GM18861 (cell line): ENCODE measurements around the gene HEBP1.

Source experiments
- ATAC-seq: cut with Tn5 transposase; IDR thresholded peaks from one replicate; pipeline ENCODE4 v1.9.1; 2021; ENCODE audit not compliant: unreplicated experiment

Gene HEBP1

DNA sequence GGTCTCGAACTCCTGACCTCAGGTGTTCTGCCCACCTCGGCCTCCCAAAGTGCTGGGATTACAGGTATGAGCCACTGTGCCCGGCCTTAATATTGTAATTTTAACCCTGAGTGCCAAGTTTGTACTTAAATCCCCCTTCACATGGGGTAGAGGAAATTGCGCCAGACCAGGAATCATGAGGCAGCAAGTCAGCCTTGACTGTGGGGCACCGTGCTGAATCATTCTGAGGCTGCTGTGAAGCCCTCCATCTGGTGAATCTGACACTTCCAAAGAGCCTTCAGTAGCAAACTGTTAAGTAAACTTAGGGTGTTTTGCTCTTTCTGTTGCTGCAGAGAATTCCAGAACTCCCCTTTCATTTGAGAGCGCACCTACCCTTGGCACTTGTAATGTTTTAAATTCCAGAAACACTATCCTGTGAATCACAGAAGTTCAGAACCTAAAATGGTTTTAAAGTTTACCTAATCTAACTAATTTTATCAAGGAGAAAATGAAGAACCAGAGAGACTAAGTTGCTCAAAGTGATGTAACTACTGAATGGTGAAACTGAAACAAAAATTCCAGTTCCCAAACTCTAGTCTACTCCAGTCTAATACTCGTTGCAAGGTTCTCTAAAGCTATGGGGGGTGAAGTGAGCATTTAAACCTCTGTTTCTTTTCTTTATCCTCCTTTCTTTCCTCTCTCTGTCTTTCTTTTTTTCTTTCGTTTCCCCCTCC is 7.5 kb downstream of the HEBP1 start:
- ATAC-seq = no peak

DNA sequence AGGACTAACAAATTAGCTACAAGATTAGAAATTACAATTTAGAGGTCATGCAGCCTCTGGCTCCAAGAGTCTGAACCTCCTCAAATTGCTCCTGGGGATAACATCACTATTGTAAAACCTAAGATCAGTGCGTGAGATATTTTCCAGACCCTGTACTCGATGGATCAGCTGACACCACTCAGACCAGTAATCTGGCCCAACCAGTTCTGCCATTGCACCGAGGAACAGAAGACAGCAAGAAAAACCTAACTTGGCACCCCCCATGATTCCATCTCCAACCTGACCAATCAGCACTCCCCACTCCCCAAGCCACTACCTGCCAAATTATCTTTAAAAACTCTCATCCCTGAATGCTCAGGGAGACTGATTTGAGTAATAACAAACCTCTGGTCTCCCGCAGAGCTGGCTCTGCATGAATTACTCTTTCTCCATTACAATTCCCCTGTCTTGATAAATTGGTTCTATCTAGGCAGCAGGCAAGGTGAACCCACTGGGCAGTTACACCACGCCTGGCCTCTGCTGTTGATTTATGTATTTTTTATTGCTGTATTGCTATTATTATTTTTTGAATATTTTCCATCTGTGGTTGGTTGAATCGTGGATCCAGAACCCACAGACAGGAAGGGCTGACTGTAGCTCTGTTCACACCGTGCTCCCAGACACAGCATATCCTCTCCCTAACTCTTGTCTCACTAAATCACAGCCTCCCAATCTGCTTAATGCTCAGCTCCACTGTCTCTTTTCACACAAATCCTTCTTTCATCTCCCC is 9.2 kb downstream of the HEBP1 start:
- ATAC-seq = no peak

DNA sequence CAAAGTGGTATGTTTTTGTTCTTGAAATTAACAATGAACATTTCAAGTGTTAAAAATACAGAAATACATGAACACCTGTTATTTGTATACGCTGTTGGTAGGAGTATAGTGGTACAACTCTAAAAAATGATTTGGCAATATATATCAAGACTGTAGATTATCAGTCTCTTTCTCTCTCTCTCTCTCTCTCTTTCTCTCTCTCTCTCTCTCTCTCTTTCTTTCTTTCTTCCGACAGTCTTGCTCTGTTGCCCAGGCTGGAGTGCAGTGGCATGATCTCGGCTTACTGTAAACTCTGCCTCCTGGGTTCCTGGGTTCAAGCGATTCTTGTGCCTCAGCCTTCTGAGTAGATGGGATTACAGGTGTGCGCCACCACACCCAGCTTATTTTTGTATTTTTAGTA is 12.6 kb downstream of the HEBP1 start:
- no peak for ATAC-seq

DNA sequence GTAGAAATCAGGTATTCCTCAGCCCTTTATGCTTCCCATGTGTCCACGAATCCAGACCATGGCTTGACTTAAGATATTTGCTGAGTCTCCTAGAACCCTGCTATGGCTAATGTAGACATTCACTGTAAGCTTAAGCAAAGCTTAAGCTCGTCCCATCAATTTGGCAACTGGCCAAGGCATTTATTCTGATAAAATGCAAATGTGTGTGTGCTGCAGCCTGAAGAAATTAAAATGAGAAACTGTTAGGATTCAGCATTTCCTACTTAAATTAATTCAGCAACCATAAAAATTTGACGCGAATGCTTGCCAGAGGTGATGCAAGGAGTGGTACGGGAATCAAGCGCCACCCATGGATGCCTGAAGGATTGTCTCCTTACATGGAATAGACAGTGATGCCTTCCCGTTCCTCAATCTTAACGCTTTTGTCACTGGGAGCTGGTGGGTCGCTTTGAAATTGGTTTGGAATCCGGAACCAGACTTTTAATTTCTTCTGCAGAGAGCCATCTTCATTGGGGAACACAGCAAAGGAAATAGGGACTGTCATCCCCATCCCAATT is 13.2 kb downstream of the HEBP1 start:
- no peak for ATAC-seq

DNA sequence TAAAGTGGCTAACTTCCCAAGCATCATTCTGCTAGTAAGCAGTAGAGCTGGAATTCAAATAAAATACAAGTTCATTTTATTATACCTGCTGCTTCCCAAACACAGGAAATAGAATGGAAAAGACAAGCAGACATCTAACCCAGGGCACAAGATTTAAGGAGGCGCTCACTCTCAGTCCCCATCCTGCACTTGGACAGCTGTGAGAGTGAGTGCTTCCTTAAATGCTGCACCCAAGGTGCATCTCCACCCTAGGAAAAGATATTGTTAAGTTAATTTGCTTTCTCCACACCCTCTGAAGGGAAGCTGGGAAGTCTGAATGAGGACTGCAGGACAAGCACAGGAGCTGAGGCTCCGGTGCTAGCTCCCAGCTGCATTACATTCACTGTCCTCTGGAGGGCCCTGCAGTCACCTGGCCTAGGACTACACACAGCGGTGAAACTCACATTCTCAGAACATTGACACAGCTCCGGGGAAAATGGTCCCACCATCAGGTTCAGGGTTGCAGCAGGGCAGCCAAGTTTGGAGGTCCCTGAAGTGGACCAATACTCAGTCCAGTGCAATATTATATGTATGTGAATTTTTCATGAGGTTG is 14.2 kb downstream of the HEBP1 start:
- no peak for ATAC-seq

DNA sequence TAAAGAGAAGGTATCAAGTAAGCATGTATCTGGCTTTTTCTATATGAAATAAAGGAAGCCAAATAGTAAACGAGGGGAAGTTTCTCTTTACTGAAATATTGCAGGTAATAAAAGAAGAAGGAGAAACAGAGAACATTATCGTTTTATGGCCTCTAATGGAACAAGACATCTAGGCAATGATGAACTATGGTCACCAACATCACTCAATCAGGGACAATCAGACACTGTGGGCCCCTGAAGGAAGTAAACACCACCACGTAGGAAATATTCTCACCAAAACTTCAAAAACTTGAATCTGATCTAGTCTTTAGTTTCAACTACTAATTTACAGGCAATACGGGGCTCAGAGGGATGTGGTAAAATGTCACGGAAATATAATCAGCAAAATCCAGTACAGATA is 15.9 kb downstream of the HEBP1 start:
- ATAC-seq = no peak

DNA sequence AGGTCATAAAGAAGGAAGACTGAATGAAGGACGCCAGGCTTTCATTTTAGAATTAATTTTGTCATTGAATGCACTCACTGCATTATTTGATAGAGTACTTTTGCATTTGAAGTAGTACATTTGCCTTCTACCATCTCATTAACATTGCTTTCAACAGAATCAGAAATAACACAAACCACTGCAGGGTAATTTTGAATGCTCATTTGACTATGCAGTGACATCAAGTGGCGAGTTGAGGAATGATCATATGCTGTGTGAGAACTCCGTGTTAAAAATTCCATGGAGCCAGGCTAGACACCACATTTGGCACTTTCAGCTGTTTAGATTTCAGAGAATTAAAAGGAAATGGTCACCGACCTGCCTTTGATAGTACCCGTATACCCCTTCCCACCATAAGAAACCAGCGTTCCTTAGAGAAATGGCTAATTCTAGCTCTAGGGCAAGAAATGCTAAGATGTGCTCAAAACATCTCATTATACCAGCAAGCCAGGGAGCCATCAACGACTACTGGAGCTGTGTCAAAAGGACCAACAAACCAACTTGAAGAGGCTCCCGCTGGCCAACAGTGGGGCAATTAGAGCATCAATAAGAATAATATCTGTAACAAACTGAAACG is 16.5 kb downstream of the HEBP1 start:
- no peak for ATAC-seq

DNA sequence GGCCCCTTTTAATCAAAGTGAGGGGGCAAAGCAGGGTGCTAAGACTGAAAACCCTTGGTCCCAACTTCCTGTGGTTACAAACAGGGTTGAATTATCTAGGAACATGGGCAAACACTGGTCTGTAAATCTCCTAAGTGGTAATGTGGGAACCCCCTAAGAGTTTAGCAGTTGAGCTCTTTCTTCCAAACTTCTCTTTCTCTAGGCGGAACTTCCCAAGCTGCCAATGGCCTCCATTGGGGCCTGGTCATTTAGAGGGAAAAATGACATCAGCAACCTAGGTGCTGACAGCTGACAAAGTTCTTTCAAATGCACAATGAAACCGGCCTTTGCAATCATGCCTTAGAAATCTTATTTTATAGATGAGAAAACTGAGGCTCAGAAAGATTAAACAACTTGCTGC is 17.7 kb downstream of the HEBP1 start:
- no peak for ATAC-seq

DNA sequence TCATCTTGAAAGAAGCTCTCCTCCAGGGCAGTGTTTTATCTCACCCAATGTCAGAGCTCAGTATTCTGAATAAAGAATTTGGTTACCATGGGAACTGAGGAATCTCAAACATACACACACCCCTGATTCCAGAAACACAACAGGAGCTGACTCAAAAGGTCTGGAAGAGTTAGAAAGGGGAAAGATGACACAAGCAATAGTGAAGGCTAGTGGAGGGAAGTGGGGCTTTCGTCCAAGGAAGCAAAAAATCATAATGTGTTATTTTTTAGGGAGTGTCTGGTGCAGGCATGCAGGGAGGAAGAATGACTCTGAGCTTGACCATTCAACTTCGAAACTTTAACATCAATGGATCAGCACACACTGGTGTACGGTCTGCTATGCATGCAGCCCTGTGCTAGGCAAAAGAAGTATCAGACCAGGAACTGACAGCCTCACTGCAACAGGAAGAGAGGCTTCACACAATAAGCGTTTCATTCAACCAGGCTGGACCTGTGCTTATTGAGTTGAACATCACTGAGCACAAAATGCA is 20.3 kb downstream of the HEBP1 start:
- ATAC-seq = no peak

DNA sequence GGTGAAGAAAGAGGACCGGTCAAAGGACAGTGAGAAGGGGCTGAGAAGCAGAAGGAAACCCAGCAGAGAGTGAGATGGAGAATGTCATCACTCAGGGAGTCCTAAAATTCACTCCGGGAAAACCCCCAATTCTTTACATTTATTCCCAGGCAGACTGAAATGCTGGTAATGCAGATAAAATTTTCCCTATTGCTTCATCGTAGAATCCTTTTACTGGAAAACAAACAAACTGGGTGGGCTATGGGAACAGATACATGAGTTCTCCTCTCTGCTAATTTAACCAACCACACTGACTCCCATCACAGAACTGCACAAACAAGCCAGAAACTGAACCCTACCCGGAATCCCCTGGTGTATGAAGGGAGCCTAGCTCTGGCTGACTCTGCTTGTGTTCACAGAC is 20.9 kb downstream of the HEBP1 start:
- no peak for ATAC-seq

DNA sequence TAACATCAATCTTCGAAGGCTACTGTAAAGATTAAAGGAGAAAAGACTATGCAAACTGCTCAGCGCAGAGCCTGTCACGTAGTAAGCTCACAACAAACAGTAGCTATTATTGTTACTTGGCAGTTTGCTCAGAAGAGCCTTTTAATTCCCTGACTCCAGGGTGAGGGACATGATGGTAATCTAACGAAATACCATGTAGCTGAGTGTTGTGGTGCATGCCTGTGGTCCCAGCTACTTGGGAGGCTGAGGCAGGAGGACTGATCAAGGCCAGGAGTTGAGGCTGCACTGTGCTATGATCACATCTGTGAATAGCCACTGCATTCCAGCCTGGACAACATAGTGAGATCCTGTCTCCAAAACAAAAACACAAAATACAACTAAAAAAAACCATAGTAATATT is 22.8 kb downstream of the HEBP1 start:
- no peak for ATAC-seq

DNA sequence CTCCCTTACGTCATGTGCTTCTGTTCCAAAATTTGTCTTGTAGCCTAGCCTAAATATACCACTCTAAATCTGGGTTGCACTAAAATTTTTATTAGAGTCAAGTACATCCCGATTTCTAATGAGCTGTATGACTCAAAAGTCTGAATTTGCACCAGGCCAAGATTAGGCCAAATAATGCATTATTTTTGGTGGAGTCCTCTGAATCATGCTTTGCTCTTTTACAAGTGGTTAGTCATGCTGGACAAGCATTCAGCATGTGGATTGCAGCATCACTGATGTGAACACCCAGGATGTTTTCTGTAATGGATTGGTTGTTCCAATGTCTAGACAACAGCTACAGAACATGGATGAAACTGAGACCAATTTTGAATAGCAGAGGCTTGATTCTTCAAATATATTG is 23.7 kb downstream of the HEBP1 start:
- ATAC-seq = no peak

DNA sequence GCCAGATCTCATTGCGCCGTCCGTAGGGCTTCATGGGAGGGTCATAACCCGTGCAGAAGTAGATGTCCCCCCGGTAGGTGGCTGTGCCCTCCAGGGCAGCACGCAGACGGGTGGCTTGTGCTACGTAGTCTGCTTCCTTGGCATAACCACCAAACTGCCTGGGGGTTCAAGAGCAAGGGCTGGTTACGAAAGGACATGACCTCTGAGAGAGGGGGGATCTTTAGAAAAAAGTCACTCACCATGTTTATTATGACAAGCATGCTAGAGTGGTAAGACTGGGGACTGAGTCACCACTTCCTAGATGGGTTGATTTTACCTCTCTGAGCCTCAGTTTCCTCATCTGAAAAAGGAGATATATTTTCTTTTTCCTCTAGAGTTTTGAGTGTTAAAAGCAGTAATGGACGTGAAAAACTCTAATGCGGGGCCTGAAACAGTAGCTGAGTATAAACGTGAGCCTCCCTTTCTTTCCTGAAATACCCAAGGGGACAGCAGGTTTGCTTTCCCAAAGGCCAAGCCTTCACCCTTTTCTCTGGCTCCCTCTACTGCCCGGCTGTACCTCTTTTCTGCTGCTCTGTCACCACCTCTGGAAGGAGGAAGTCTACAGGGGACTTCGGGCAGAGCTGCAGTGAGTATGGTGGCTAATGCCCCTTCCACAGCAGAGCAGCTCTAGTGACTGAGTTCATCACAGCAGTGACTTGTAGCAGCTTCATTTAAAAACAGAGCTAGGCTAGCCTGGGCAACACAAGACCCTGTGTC is 24.6 kb downstream of the HEBP1 start:
- ATAC-seq = no peak

DNA sequence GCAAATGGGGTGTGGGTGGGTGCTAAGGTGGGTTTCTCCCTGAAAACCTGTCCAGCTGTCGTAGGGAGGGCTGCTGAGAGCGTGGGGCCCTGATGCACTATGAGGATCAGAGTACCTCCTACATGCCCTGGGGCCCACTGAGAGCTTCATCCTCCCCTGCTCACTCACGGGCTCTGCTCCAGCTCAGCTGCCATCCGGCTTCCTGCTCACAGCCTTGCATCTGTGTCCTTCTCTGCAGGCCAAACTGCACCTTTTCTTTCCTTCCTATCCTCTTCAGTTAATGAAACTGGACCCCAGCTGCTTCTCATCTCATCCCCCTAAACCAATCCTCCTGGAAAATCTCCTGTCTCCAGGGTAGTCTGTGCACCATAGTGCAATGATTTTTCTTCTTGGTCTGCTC is 25.9 kb downstream of the HEBP1 start:
- ATAC-seq = no peak

DNA sequence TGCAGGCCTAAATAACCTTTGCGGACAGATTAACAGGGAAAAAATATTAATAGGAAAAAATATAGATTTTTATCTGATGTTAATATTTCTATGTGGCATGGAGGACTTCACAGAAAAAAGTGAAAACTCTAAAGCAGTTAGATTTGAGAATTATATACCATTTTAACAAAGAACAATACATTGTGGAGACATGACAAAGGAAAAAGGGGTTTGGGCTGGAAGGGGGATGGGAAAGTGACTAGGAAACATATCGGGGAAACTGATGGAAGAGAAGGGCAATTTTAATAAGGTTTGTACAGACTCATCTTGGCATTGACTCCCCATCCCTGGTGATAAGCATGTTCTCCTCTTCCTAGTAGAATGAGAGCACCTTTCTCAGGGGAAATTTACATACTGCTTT is 27.0 kb downstream of the HEBP1 start:
- no peak for ATAC-seq

DNA sequence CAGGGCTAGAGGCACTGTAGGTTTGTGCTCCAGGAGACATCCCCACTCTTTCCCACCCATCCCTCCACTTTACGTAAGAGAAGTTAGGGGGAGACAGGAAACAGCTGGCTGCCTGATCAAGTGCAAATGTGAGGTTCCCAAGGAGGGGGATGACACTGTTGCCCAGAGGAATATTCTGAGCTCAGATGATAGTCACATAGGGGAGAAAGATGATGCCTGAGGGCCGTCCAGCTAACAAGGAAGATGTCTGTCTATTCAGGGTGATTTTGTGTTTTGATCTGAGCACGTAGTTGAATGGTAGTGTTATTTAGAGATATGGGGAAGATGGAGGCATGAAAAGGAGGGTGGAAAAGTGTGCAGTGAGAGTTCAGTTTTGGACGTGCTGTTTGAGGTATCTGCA is 34.2 kb downstream of the HEBP1 start:
- no peak for ATAC-seq

DNA sequence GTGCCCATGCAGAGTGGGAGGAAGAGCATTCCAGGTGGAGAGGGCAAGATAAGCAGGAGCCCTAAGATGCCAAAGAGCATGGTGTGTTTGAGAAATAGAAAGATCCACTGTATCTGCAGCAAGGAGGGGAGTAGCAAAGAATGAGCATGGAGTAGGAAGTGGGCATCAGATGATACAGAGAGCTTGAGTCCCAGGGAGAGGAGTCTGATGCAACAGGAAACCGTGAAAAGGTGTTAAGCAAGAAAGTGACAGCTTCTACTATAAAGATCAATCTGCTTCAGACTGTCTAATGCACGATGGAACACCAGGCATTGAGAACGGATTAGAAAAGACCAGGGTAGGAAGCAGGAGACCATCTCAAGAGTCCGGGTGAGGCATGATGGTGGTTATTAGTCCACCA is 35.8 kb downstream of the HEBP1 start:
- no peak for ATAC-seq

DNA sequence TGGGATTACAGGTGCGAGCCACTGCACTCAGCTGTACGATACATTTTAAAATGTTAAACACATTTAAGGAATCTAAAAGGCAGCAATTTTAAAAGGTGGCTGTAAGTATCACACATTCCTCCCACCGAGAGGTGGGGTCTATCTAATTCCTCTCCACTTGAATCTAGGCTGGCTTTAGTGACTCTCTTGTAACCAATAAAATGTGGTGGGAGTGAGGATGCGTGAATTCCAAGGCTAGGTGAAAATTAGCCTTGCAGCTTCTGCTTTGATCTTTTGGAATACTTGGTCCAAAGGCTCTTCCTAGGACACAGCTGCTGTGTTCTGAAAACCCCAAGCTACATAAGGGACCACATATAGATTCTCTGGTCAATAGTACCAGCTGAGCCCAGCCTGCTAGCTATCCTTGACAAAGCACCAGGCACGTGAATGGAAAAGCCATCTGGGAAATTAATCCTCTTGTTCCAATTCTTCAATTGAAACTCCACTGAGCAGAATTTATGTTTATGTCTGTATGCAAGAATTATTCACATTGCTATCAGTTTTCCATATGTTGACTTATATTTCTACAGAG is 39.3 kb downstream of the HEBP1 start:
- ATAC-seq = no peak

DNA sequence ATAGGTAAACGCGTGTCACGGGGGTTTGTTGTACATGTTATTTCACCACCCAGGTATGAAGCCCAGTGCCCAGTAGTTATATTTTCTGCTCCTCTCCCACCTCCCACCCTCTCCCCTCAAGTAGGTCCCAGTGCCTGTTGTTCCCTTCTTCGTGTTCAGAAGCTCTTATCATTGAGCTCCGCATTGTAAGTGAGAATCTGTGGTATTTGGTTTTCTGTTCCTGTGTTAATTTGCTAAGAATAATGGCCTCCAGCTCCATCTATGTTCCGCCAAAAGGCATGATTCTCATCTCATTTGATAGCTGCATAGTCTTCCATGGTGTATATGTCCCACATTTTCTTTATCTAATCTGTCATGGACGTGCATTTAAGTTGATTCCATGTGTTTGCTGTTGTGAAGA is 41.2 kb downstream of the HEBP1 start:
- no peak for ATAC-seq

DNA sequence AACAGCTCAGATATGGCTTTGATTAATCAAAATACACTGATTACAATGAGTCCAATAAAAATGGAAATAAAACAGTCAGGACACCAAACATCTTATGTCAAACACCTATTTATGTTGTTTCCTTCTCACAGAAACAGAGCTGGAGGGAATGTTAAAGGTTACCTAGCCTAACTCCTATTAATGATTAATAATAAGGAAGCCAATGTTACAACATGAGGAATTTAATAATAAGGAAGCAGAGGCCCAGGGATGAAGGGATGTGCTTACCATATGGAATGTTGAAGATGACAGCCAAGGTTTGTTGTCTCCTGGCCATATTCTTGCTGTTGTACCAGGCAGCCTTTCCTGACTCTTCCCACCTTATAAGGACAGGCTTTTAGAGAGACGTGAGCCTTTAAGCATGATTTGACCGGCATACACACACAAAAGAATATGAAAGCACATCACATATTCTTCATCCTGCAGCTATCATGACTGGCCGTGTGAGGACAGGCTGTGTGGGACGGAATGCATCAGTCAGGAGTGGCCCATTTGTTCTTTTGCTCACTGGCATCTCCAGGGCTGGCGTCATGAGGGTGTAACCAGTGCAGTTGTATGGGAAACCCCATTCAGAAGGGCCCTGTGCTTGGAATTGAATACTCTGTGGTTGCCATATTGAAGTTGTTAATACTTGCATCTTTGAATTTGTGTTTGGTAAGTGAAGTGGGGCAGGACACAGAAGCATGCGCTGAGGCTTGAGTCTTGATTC is 45.0 kb downstream of the HEBP1 start:
- ATAC-seq = no peak
